NCI-H774 (cell line): ENCODE data around the gene LAMB4.

Experiments used
- DNase-seq: peaks from one replicate; lab custom pipeline; 2025; lab: John Stamatoyannopoulos, UW

LAMB4 gene

DNA sequence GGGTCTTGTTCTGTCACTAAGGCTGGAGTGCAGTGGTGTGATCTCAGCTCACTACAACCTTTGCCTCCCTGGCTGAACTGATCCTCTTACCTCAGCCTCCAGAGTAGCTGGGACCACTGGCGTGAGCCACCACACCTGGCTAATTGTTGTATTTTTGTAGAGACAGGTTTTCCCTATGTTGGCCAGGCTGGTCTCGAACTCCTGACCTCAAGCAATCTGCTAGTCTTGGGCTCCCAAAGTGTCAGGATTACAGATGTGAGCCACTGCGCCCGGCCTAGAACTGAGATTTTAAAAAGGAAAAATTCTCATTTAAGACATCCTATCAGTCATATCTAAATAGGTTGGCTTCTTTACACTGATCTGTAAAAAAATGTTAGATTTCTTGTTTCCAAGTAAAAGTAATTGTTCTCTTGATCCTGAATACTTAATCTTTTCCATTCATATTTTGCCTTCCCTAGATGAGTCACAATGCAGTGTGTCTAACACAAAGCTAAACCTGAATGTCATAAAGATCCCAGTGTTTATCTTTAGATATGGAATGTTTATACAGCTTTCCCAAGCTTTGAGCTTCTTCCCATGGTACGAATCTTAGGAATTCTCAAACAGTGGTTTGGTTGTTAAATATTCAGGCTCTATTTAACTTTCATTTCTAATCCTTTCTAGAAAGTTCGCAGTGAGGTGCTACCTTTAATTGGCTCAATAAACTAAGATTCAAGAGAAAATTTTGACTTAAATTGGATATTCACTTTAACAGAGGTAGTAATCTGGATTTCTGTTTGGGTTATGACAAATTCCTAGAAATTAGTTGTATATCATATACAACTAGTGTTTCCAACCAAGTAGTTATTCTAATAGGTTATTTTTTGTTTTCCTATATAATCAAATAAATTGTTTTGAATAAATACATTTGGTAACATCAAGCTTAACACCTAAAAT is 115.1 kb downstream of the LAMB4 start:
- DNase-seq, result no peak

- DNase-seq, result no peak
These were observed 115.9 kb downstream of the LAMB4 start for GRCh38 chr7:108014215-108014614.

GRCh38 chr7:108012499-108013430 is 117.4 kb downstream of the LAMB4 start:
- DNase-seq, result no peak

GRCh38 chr7:108010377-108010776 is 119.8 kb downstream of the LAMB4 start:
- no peak for DNase-seq

GRCh38 chr7:108009873-108010272 is 120.3 kb downstream of the LAMB4 start:
- DNase-seq, result no peak

- DNase-seq, result no peak
These were observed 121.3 kb downstream of the LAMB4 start for GRCh38 chr7:108008827-108009226.

DNA sequence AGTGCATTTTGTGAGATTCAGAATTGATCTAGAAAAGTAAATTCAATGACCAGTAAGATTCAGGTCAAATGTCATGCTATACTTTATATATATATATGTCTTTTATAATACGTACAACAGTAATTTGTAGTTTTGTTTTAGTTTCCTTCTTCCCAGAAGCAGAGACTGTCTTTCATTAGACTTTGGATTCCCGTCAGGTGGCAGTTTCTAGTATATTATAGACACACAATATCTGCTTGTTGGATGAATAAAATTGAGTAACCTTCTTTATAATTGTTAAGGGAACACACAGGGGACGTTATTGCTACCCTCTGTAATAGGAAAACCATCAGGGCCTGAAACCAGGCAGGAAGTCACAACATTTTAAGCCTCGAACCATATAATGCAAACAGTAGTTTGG is 121.9 kb downstream of the LAMB4 start:
- DNase-seq, result no peak

GRCh38 chr7:108007762-108008161 is 122.4 kb downstream of the LAMB4 start:
- no peak for DNase-seq

DNA sequence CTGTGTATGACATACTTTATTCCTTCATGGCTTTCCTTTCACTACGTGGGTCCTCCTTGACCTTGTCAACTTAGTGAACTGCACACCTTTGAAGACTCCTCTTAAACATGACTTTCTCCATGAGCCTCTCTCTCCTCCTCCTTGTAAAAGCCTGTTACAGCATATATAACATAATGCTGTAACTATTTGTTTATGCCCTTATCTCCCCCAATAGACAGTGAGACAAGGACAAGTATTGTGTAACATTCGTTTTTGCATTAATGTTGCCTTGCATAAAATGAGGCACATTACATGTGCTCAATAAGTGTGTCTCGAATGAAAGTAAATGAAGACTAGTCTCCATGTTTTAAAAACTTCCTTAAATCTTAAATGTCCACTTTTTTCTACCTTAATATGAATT is 122.9 kb downstream of the LAMB4 start:
- no peak for DNase-seq

GRCh38 chr7:108004220-108005142 is 125.7 kb downstream of the LAMB4 start:
- no peak for DNase-seq

GRCh38 chr7:108003599-108003935 is 126.6 kb downstream of the LAMB4 start:
- DNase-seq, result no peak

GRCh38 chr7:108002726-108003598 is 127.2 kb downstream of the LAMB4 start, which contains the start of gene LAMB1:
Gene LAMB1, minus strand, starts transcription at chr7:108003161. Its CDS starts 276 bp downstream, at chr7:108002885.
- DNase-seq, result no peak

GRCh38 chr7:108001764-108002725 is 128.1 kb downstream of the LAMB4 start:
- DNase-seq, result no peak

- DNase-seq, result no peak
These were observed 129.0 kb downstream of the LAMB4 start for GRCh38 chr7:108000875-108001763.

GRCh38 chr7:107999779-108000560 is 130.2 kb downstream of the LAMB4 start:
- DNase-seq, result no peak

DNA sequence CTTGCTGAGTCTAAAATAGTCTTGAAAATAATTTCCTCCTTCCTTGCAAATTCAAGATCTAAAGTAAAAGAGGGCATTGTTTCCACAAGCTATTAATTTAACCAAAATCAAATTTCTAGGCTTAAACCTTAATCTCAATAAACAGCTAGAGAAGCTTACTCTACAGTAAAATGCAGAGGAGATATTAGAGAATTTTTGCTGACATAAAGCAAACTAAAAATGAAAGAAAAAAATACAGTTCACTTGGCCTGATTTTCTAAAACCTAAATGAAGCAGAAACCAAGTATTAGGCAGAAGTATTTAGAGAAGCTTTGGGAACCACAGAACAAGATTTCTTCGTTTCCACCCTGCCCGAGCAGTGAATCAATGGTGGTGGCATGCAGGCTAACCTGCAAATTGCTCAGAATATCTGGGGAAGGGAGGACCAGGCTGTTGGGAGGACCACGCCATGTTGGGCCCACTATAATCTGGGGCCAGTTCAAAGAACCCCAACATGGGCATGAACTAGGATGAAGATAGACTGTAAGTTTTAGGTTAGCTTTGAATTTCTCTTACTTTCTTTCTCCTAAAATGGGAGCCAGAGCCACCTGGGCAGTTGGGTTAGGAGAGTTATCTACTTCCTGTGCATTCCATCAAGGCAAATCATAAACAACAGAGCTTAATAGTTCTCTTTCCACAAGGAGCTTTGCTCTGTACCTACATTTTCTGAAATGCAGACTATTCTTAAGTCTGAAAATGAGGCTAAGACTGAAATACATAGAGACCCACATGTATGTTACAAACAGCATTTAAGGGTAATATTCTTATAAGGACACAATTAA is 131.3 kb downstream of the LAMB4 start:
- DNase-seq, result no peak

- no peak for DNase-seq
These were observed 132.0 kb downstream of the LAMB4 start for GRCh38 chr7:107998150-107998549.
